Hypothalamus (tissue), 51 donors: Measurements from ENCODE around the gene KCNC4.

Source experiments
- DNase-seq, 51 donors: peaks; one replicate each; lab custom pipeline; 2025; lab: John Stamatoyannopoulos, UW

KCNC4 gene

GRCh38 chr1:110248746-110249145 is 38.6 kb downstream of the KCNC4 start:
- DNase-seq: no peak

DNA sequence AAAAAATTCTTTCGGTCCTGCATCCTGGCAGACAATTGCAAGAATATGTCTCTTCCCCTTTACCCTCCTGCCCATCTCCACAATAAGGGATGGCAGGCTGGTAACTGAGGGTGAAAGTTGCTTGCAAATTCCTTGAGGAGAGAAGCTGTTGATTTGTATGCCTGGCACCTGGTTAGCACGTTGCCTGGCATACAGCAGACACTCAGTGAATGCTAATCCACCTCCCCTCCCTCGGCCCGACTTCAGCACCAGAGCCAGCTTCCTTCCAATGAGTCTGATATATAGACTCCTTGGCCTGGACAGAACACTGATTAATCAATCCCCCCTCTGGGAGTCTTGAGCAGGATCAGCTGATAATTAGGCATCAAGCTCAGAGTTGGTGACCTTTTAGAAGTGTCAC is 39.1 kb downstream of the KCNC4 start:
- peak in 7 of 51 donors; percentile 7 to 47 (median 14) for DNase-seq

DNA sequence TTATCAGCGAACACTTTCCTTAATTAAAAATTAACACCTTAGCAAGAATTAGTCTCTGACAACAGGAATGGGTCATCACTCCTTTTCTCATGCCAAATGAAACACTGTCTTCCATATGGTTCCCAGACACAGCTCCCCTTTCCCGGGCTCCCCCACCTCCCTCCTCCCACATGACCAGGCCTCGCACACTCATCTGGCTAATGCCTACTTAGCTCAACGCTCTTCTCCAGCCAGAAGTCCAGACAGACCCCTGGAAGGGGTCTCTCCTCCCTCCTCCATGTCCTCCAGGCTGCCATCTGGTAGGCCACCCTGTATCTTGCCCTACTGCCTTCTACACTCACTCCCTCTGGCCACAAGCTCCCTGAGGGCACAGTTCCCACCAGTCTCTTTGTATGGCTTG is 39.9 kb downstream of the KCNC4 start:
- DNase-seq: no peak

- DNase-seq: no peak
Measured at GRCh38 chr1:110250749-110251148, 40.6 kb downstream of the KCNC4 start.

DNA sequence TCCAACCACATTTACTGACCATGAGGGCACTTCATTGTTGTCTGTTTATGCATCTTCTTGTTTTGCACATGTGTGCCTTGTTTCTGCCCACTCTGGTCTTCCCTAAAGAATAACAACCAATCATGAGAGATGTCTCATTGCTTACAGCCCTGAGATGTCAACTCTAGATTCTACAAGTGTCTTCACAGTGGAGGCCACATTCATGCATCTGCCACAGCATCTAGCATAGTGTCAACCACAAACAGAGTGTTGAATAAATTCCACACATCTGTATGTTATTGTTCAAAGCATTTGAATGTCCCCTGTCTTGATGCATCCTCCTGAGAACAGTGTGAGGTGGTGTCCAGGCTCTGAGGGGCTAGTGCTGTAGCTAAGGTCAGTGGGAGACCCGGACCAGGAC is 43.1 kb downstream of the KCNC4 start:
- DNase-seq: no peak

- no peak for DNase-seq
Measured at GRCh38 chr1:110254604-110255391, 44.7 kb downstream of the KCNC4 start.

- peak in 27 of 51 donors; percentile 18 to 79 (median 40) for DNase-seq
Measured at GRCh38 chr1:110255392-110255787, 45.3 kb downstream of the KCNC4 start.

GRCh38 chr1:110258734-110259133 is 48.6 kb downstream of the KCNC4 start:
- DNase-seq: no peak

DNA sequence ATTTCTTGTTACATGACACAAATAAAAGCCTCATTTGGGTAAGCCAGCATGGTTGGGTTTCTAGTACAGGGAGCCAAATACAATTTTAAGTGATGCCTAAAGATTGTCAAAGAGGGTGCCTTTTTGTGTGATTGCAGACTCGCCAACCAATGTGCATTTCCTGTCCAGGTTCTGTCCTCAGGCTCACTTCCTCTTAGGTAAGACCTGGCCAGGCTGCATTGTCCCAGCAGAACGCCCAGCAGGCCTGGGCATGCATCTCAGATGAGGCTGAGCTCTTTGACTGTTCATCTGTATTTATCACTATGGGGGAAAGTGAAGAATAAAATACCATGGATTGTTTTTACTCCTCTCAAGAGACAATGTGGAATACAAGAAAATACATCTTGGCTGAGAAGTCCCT is 49.7 kb downstream of the KCNC4 start:
- DNase-seq: no peak
